ENCODE results near the gene UBE2D2. TPM values are rescaled to one million over a fixed set of nuclear protein-coding genes. Genes with fewer than 3 reads are reported as not detected.

Gene UBE2D2
- total and polyA plus RNA-seq, 2 of the 4 experiments (the other 2 are of a cell fraction), result 26.9 to 35.7 TPM

DNA sequence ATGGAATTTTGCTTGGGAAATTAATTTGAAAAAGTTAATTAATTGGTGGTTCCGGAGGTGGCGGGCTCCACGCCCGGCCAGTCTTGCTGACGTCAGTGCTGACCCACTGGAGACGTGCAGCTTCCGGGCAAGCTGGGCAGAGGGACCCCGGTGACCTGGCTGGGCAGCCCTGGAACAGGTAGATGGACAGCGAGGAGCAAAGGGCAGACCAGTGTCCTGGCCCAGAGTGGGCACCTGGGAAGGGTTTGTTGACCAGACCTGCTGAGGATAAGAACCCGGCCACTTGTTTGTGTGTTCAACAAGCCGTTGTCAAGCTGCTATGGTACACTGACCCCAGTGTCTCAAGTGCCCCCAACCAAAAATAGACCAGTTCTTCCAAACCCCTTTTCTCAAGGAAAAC is 104.5 kb downstream of the UBE2D2 start:
- Histone ChIP-seq H3K56ac (ENCODE audit: extremely low read depth, insufficient read depth, low read length) (no peak overlapping the region), H3K9me1 (ENCODE audit: insufficient read depth, low read length) (peaks cover 27% of the 10 kb centered on the region), H2BK5ac (ENCODE audit: low read depth, low read length, poor library complexity, severe bottlenecking) (no peak overlapping the region), H4K8ac (ENCODE audit: low read depth in 2 of 2, low read length in 2 of 2) (no peak overlapping the region), H3K9me3 (ENCODE audit: control insufficient read depth, insufficient read depth, low read length) (no peaks in the 10 kb centered on the region), H3K4me2 (ENCODE audit: low read depth, low read length) (no peak overlapping the region), H3K27ac (ENCODE audit: insufficient read depth, low read length) (no peak overlapping the region), H2AK5ac (ENCODE audit: low read depth, low read length) (no peak overlapping the region; the same call in 1 of the 2 replicates), H3K4ac (ENCODE audit: low read depth, low read length) (no peak overlapping the region), H2BK15ac (ENCODE audit: low read depth, low read length) (no peak overlapping the region), H2AK9ac (replicated peaks; ENCODE audit: low read depth, low read length, poor library complexity) (no peak overlapping the region), H4K20me1 (ENCODE audit: insufficient read depth, low read length) (peaks cover 8% of the 10 kb centered on the region; the same call in 1 of the 2 replicates), H3K36me3 (ENCODE audit: control insufficient read depth, insufficient read depth, low read length) (peaks cover 3% of the 10 kb centered on the region; the same call in 1 of the 2 replicates), H2AFZ (replicated peaks; ENCODE audit: low read length, poor library complexity) (no peak overlapping the region), H3K23ac (ENCODE audit: low read depth, low read length) (no peak overlapping the region), H3K9ac (ENCODE audit: low read depth, low read length) (no peak overlapping the region), H3K27me3 (ENCODE audit: control insufficient read depth, insufficient read depth, low read length) (no peaks in the 10 kb centered on the region), H3K18ac (ENCODE audit: low read depth, low read length) (no peak overlapping the region), H3K14ac (replicated peaks; ENCODE audit: low read depth, low read length) (no peak overlapping the region), H3K79me1 (ENCODE audit: low read depth in 1 of 2, low read length in 2 of 2) (peaks cover 44 to 89% of the 10 kb centered on the region in 2 experiments), H4K91ac (ENCODE audit: insufficient read depth, low read depth, low read length) (no peak overlapping the region), H4K5ac (ENCODE audit: low read depth, low read length) (no peak overlapping the region), H3K4me3 (ENCODE audit: insufficient read depth, low read depth, low read length) (no peak overlapping the region), H3K4me1 (ENCODE audit: control insufficient read depth, insufficient read depth, low read length) (peaks cover 28% of the 10 kb centered on the region), H2BK120ac (ENCODE audit: low read depth, low read length) (no peak overlapping the region), H2BK20ac (ENCODE audit: low read depth, low read length) (no peak overlapping the region)
- POLR2A ChIA-PET (ENCODE audit: unreplicated experiment), result no interaction called here
- DNase-seq, result no peak
- dilution Hi-C loops (cut with HindIII; ENCODE audit: low sequenced_read_pairs, unreplicated experiment) (no loop called here), intact Hi-C loops (cut with micrococcal nuclease) (no loop called here), in situ Hi-C loops (cut with MboI; ENCODE audit: low sequenced_read_pairs) (no loop called here)
- BruUV-seq (replicated peaks), result no TSS peak
- WGBS, 2 experiments (ENCODE audit: extremely low coverage in 2 of 2, insufficient read length in 1 of 2), result 96% methylated on average over 8 of the region's 11 CpGs; no CpG with 5 or more reads in 1 of the 2 experiments
- TF ChIP-seq MAFK (IDR thresholded peaks at IDR 0.05; ENCODE audit: low read depth, low read length) (no peak), MXI1 (IDR thresholded peaks at IDR 0.05; ENCODE audit: borderline replicate concordance, low read depth, low read length) (no peak), CEBPB (IDR thresholded peaks at IDR 0.05; ENCODE audit: low read depth, low read length) (no peak), MAZ (IDR thresholded peaks at IDR 0.05; ENCODE audit: borderline replicate concordance, low read depth, low read length) (no peak), RCOR1 (IDR thresholded peaks at IDR 0.05; ENCODE audit: insufficient replicate concordance, low read length) (no peak)
- CTCF ChIA-PET, result interaction anchor here (0.6 kb wide), 1 partner anchor 110 kb away, joined by 3 read pairs; no protein-coding TSS in a partner anchor
- ATAC-seq (ENCODE audit: low read depth), result no peak
